ENCODE results near the gene UNC5A.

GRCh38 chr5:176929654-176930053 lies 119.3 kb downstream of the UNC5A start:
- TF ChIP-seq CTCF (IDR thresholded peaks at IDR 0.05; ENCODE audit: control extremely low read depth in 1 of 3, insufficient read depth in 1 of 3, low read depth in 1 of 3, low read length in 3 of 3) = no peak
- TF ChIP-seq POLR2A (IDR thresholded peaks at IDR 0.05; ENCODE audit: control extremely low read depth in 1 of 2, low read depth in 2 of 2, low read length in 2 of 2) = no peak

Data from H1 (cell line).